ENCODE data around the gene CIDEB. TPM values are rescaled to one million over a fixed set of nuclear protein-coding genes. Genes with fewer than 3 reads are reported as not detected.

Gene CIDEB
- total and polyA plus RNA-seq, 2 of the 4 experiments (the other 2 are of a cell fraction): under 0.01 to 0.19 TPM

DNA sequence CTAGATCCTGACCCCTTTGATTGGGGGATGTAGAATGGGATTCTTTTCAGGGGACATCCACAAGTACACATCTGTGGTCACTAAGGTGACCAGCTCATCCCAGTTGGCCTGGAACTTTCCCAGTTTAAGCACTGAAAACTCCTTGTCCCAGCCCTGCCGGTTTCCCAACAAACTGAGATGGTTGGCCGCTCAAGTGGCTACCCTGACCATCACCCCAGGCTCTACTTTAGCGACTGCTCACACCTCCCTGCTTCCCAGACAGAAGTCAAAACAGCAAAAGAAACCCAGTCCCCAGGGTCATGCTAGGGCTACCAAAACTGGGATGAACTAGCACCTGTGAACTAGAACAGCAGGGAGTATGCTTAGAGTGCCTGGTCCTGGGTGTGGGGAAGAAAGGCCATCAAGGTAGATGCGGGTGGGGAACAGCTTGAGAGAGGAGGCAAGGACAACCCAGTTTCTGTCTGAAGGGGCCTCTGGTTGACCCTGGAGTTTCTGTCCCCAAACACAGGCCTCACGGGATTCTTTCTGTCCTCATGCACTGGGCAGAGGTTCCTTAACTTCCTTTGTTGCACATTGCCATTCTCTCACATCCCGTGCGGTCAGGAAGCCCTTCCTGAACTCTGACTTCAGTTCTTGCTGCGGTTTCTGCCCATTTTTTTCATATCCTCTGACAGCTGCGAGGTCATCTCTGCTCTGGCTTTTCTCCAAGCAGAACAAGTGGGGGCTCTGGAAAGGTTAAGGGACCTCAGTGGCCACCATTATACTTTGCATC is 5.1 kb upstream of the CIDEB start:
- H2BK5ac ChIP-seq (ENCODE audit: low read depth, low read length, poor library complexity, severe bottlenecking): no peak overlapping the region
- H3K27ac ChIP-seq (ENCODE audit: insufficient read depth, low read length): no peak overlapping the region
- no peak overlapping the region for H2AK9ac ChIP-seq (replicated peaks; ENCODE audit: low read depth, low read length, poor library complexity)
- H2BK15ac ChIP-seq (ENCODE audit: low read depth, low read length): no peak overlapping the region
- no TSS peak for BruUV-seq (replicated peaks)
- TF ChIP-seq BHLHE40 (IDR thresholded peaks at IDR 0.05; ENCODE audit: low read depth, low read length): peak; percentile 17; the same call in 1 of the 2 replicates
- TF ChIP-seq NFE2L2 (IDR thresholded peaks at IDR 0.05; ENCODE audit: low read depth, low read length): no peak
- TF ChIP-seq RCOR1 (IDR thresholded peaks at IDR 0.05; ENCODE audit: insufficient replicate concordance, low read length): no peak
- TF ChIP-seq, protein P1, sequence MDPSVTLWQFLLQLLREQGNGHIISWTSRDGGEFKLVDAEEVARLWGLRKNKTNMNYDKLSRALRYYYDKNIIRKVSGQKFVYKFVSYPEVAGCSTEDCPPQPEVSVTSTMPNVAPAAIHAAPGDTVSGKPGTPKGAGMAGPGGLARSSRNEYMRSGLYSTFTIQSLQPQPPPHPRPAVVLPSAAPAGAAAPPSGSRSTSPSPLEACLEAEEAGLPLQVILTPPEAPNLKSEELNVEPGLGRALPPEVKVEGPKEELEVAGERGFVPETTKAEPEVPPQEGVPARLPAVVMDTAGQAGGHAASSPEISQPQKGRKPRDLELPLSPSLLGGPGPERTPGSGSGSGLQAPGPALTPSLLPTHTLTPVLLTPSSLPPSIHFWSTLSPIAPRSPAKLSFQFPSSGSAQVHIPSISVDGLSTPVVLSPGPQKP (IDR thresholded peaks at IDR 0.05; ENCODE audit: borderline replicate concordance, low read depth, low read length): no peak
- H3K9me1 ChIP-seq (ENCODE audit: insufficient read depth, low read length): peaks cover 11% of the 10 kb centered on the region; the same call in 1 of the 2 replicates
- no peak overlapping the region for H3K4me3 ChIP-seq (ENCODE audit: insufficient read depth, low read depth, low read length)
- H3K56ac ChIP-seq (ENCODE audit: extremely low read depth, insufficient read depth, low read length): no peak overlapping the region
- no peak overlapping the region for H2BK20ac ChIP-seq (ENCODE audit: low read depth, low read length)
- no peak overlapping the region for H4K5ac ChIP-seq (ENCODE audit: low read depth, low read length)
- no peak overlapping the region for H3K18ac ChIP-seq (ENCODE audit: low read depth, low read length)
- peaks cover 8% of the 10 kb centered on the region; the same call in 1 of the 2 replicates for H4K20me1 ChIP-seq (ENCODE audit: insufficient read depth, low read length)
- CTCF ChIA-PET: interaction anchor here (1.3 kb wide), 1 partner anchor 21 kb away, joined by 6 read pairs; no protein-coding TSS in a partner anchor
- in situ Hi-C loops (cut with MboI; ENCODE audit: low sequenced_read_pairs): no loop called here
- H3K4ac ChIP-seq (ENCODE audit: low read depth, low read length): no peak overlapping the region
- H3K9me3 ChIP-seq (ENCODE audit: control insufficient read depth, insufficient read depth, low read length): no peaks in the 10 kb centered on the region
- no peak overlapping the region for H2BK120ac ChIP-seq (ENCODE audit: low read depth, low read length)
- WGBS, 2 experiments (ENCODE audit: extremely low coverage in 2 of 2, insufficient read length in 1 of 2): no CpG with 5 or more reads among the region's 9 CpGs
- H4K91ac ChIP-seq (ENCODE audit: insufficient read depth, low read depth, low read length): no peak overlapping the region
- POLR2A ChIA-PET (ENCODE audit: unreplicated experiment): no interaction called here
- H3K27me3 ChIP-seq (ENCODE audit: control insufficient read depth, insufficient read depth, low read length): peaks cover 19% of the 10 kb centered on the region; the same call in 1 of the 2 replicates
- H3K4me1 ChIP-seq (ENCODE audit: control insufficient read depth, insufficient read depth, low read length): peaks cover 10% of the 10 kb centered on the region; the same call in 1 of the 2 replicates
- H3K79me1 ChIP-seq (ENCODE audit: low read depth in 1 of 2, low read length in 2 of 2): peaks cover 3 to 8% of the 10 kb centered on the region in 2 experiments; a peak in 1 of 4 replicates
- ATAC-seq (ENCODE audit: low read depth) (no peak), DNase-seq (peak; percentile 22)
- H3K14ac ChIP-seq (replicated peaks; ENCODE audit: low read depth, low read length): no peak overlapping the region
- no peak overlapping the region for H4K8ac ChIP-seq (ENCODE audit: low read depth in 2 of 2, low read length in 2 of 2)
- intact Hi-C loops (cut with micrococcal nuclease): no loop called here
- no peaks in the 10 kb centered on the region for H3K36me3 ChIP-seq (ENCODE audit: control insufficient read depth, insufficient read depth, low read length)
- no peak overlapping the region for H2AFZ ChIP-seq (replicated peaks; ENCODE audit: low read length, poor library complexity)
- H3K9ac ChIP-seq (ENCODE audit: low read depth, low read length): no peak overlapping the region
- no peak overlapping the region for H3K4me2 ChIP-seq (ENCODE audit: low read depth, low read length)
- no peak overlapping the region for H3K23ac ChIP-seq (ENCODE audit: low read depth, low read length)
- H2AK5ac ChIP-seq (ENCODE audit: low read depth, low read length): no peak overlapping the region
- dilution Hi-C loops (cut with HindIII; ENCODE audit: low sequenced_read_pairs, unreplicated experiment): no loop called here
